C1 segment of cervical spinal cord (tissue), 14 donors: ENCODE data around the gene TTLL9.

Experiments
- DNase-seq, 14 donors: peaks; one replicate each; lab custom pipeline; 2025; lab: John Stamatoyannopoulos, UW

Gene TTLL9

DNA sequence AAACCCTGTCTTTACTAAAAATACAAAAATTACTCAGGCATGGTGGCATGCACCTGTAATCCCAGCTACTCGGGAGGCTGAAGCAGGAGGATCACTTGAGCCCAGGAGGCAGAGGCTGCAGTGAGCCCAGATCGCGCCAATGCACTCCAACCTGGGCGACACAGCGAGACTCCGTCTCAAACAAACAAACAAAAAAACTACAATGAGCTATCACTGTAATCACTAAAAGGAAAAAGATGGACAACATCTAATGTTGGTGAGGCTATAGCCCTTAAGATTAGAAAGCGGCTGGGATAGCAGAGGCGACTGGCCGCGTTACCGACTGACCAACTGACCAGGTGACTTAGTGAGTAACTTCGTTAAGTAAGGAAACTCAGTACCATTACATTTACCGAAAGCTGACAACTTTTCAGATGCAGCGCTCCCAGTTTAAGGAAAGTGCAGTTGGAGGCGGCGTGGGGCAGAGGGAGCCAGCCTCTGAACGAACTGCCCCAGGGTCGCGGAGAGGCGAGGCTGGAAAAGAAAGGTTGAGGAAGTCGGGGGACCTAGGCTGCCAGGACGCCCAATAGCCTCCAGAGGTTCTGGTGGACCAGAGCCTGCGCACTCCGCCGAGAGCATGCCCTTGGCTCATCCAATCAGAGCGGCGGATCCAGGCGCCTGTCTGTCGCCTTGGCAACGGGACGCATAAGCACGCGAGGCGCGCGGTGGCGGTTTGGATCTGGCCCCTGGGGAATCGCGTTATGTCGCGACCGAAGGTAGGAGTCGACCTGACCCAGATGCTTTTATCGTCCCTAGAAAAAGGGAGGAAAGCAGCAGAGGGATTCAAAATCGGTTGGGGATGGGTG, 8.9 kb downstream of the TTLL9 start:
- peak; percentile 49 to 95 (median 87) for DNase-seq

DNA sequence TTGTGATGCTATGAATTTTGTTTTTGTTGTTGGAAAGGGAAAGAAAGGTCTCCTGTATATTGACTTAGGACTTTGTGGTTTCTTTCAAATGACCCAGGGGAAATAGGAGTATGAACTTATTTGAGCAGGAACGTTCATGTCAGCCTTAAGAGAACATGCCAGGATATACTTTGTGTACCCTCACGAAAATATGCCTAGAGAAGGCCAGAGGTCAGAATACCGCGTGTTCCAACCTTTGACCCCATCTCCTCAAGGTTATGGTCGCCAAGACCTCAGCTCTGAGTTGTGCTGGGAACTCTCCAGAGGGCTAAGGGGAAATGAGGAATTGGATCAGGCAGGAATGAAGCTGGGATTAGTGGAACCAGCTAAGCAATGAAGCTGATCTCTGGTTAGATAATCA, 11.5 kb downstream of the TTLL9 start:
- DNase-seq: no peak

DNA sequence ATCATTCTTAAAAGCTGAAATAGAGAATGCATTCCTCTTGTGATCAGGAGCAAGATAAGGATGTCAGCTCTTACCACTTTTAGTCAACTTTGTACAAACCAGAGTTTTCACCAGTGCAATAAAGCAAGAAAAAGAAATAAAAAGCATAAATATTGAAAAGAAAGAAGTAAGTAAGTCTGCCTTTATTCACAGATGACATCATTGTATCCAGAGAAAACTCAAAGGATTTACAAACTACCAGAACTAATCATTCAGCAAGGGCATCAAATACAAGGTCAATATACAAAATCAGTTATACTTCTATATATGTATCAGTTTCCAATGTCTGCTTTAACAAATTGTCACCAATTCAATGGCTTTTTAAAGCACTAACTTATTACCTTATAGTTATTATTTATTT, 13.4 kb downstream of the TTLL9 start:
- no peak for DNase-seq

GRCh38 chr20:31890646-31891045, 20.2 kb downstream of the TTLL9 start:
- DNase-seq: peak in 1 of 14 donors; percentile 8

DNA sequence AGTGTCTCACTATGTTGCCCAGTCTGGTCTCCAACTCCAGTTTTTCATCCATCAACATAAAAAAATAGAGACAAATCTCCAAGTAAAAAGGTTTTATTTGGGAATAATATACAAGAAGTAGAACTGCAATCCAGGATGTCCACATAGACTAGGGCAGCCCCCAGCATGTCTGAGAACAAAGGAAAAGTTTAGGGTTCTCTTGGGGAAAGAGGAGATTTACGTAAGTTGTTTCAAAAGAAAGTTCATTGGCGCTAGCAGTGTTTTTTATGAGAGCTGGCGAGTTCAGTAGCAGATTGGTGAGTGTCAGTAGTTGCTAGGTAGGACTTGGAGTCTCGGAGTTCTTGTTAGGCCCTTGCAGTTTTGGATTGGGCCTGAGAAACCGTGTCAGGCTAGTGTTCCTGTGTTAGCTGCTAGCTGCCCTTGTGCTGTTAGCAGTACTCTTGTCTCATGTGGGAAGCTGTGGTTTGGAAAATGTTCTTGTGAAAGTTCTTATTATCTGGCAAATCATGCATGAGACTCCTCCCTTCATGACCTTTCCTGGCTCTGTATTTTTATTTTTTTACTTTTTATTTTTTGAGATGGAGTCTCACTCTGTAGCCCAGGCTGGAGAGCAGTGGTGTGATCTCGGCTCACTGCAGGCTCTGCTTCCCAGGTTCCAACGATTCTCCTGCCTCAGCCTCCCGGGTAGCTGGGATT, 24.7 kb downstream of the TTLL9 start:
- DNase-seq: peak in 7 of 14 donors; percentile 7 to 35 (median 21)

- no peak for DNase-seq
These were observed 25.6 kb downstream of the TTLL9 start for GRCh38 chr20:31896049-31896448.

DNA sequence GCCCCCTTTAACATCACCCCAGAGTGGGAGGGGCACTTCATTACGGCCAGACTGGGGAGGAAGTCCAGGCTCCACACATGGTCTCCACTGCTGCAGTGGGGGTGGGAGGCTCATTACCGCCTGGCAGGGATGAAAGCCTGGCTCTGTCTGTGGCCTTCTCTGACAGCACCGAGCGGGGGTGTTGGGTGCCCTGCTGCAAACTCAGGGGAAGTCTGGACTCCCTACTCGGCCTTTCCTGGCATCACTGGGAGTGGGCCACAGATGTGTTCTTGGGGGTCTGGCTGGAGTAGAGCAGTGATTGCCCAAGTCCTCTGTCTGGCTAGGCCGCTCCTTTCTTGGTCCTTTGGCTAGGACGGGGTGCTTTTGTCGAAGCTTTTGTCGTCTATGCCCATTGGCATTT, 27.1 kb downstream of the TTLL9 start:
- DNase-seq: peak in 2 of 14 donors; percentile 5 to 12

GRCh38 chr20:31901615-31902014, 31.2 kb downstream of the TTLL9 start:
- no peak for DNase-seq

DNA sequence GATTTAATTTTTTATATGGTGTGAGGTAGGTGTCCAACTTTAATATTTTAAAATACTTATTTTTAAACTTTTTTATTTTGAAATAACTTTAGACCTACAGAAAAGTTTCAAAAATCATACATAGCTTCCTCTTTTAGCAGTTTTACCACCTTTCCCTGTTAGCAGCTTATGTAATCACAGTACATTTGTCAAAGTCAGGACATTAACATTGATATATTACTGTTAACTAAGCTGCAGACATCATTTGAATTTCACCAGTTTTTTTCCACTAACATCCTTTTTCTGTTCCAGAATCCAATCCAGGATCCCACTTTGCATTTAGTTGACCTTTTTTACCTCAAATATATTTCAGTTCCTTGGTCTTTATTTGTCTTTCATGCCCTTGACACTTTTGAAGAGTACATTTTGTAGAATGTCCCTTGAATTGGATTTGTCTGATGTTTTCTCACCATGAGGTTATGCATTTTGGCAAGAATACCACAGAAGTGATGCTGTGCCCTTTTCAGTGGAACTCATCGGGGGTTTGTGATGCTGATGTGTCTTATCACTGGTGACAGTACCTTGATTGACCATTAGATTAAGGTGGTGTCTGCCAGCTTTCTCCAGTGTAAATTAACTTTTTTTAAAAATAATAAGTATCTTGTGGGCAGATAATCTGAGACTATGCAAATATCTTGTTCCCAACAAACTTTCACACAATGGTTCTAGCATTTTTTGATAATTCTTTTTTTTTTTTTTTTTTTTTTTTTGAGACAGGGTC, 33.4 kb downstream of the TTLL9 start:
- DNase-seq: no peak

- no peak for DNase-seq
These were observed 35.6 kb downstream of the TTLL9 start for GRCh38 chr20:31906001-31906400.

DNA sequence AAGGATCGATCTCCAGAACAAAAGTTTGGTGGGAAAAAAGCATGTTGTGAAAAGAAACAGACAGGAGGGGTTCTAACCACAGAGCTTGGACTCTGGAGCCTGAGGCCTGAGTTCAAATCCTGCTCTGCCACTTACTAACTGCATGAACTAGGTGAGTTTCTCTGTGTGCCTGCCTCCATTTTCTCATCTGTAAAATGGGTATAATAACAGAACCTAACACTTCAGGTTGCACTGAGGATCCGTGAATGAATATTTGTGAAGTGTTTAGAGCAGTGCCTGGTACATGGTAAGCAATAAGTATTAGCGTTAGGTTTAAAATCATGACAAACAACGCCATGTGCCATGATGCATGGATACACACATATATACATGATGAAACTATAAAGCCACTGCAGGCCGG, 36.6 kb downstream of the TTLL9 start:
- no peak for DNase-seq

GRCh38 chr20:31908016-31908415, 37.6 kb downstream of the TTLL9 start:
- DNase-seq: no peak

GRCh38 chr20:31908424-31908823, 38.0 kb downstream of the TTLL9 start:
- no peak for DNase-seq

- no peak for DNase-seq
These were observed 39.0 kb downstream of the TTLL9 start for GRCh38 chr20:31909253-31910070.

DNA sequence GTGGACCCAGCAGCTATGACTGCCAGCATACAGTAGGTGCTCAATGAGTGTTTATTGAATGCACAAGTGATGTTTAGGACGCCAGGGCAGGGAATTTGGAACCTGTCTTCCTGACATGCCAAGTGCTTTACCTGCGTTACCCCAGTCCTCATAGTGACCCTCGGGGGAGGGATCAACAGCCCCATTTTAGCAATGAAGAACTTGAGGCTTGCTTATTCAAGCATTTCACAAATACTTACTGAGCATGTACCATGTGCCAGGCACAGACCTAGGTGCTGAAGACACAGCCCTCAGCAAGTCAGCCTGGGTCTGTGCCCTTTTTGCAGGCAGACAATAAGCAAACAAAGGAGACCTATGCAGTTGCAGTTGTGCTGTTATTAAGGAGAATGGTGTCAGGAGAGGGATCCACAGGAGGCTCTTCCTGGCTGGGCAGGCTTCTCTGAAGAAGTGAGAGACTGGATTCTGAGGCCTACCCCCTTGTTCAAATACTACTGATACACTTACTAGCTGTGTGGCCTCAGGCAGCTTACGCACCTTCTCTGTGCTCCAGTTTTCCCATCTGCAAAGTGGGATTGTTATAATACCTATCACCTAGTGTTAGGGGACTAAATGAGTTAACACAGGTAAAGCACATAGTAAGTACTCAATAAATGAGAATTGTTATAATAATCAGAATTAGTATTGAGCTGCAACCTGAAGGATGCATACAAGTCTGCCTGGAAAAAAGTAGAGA, 39.8 kb downstream of the TTLL9 start:
- DNase-seq: no peak

GRCh38 chr20:31913431-31914157, 43.2 kb downstream of the TTLL9 start:
- DNase-seq: no peak

DNA sequence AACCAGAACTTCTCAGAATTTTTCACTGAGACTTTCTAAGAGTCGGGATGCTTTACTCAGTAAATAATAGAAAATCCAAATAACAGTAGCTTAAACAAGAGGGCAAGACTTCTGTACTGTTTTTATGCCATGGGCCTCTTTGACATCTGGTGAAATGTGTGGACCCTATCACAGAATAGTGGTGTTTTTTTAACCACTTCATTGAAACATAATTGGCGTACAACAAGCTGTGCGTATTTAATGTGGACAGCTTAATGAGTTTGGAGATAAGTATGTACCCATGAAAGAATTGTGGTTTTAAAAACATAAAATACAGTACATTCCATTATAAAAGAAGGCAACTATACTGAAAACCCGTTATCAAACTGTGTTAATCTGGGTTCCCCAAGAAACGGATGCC, 43.7 kb downstream of the TTLL9 start:
- DNase-seq: no peak

GRCh38 chr20:31915491-31916280, 45.3 kb downstream of the TTLL9 start:
- no peak for DNase-seq

DNA sequence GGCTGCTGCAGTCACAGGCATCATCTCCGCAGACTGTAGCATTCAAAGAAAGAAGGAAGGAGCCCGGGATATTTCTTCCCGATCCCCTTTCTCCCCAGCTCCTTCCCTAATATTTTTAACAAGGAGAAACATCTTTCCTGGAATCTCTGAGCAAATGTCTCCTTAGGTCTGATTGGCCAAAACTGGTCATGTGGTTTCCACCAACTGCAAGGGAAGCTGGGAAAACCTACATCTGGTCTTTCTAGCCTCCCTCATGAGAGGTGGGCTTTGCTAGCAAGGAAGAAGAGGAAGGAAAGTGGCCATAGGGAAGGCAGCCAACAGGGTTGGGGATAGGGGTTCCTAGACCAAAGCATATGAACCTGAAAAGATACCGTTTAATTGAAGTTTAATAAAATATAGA, 46.3 kb downstream of the TTLL9 start:
- DNase-seq: no peak
